Choroid plexus epithelial cell (primary cell): ENCODE results near the gene HEXIM2.
A peak's percentile ranks its signal among the peaks of the same experiment; 100 is the strongest.
"Not testable (repeated sequence)": the region's sequence is repeated elsewhere in the genome, so short reads cannot be mapped to it uniquely, and the experiment has no call there.

Experiments
- DNase-seq: peaks from one replicate; pipeline ENCODE4 v3.0.0-alpha.2; 2010; ENCODE audit warnings: low read depth
- H3K4me3 ChIP-seq: 2 replicates; pipeline ENCODE4 v1.5.1; 2011; ENCODE audit warnings: low read depth, mild to moderate bottlenecking, control low read depth, low read length, moderate library complexity
- TF ChIP-seq, protein P1 (sequence below): conservative IDR thresholded peaks from 2 replicates; pipeline ENCODE4 v1.5.1; 2011; ENCODE audit warnings: low read depth, mild to moderate bottlenecking, control low read depth, inconsistent platforms, low read length, moderate library complexity

Gene HEXIM2

GRCh38 chr17:45123076-45123770, 38.5 kb upstream of the HEXIM2 start:
- H3K4me3 ChIP-seq = no peak overlapping the region
- DNase-seq = no peak
- TF ChIP-seq, protein P1, sequence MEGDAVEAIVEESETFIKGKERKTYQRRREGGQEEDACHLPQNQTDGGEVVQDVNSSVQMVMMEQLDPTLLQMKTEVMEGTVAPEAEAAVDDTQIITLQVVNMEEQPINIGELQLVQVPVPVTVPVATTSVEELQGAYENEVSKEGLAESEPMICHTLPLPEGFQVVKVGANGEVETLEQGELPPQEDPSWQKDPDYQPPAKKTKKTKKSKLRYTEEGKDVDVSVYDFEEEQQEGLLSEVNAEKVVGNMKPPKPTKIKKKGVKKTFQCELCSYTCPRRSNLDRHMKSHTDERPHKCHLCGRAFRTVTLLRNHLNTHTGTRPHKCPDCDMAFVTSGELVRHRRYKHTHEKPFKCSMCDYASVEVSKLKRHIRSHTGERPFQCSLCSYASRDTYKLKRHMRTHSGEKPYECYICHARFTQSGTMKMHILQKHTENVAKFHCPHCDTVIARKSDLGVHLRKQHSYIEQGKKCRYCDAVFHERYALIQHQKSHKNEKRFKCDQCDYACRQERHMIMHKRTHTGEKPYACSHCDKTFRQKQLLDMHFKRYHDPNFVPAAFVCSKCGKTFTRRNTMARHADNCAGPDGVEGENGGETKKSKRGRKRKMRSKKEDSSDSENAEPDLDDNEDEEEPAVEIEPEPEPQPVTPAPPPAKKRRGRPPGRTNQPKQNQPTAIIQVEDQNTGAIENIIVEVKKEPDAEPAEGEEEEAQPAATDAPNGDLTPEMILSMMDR = no peak

DNA sequence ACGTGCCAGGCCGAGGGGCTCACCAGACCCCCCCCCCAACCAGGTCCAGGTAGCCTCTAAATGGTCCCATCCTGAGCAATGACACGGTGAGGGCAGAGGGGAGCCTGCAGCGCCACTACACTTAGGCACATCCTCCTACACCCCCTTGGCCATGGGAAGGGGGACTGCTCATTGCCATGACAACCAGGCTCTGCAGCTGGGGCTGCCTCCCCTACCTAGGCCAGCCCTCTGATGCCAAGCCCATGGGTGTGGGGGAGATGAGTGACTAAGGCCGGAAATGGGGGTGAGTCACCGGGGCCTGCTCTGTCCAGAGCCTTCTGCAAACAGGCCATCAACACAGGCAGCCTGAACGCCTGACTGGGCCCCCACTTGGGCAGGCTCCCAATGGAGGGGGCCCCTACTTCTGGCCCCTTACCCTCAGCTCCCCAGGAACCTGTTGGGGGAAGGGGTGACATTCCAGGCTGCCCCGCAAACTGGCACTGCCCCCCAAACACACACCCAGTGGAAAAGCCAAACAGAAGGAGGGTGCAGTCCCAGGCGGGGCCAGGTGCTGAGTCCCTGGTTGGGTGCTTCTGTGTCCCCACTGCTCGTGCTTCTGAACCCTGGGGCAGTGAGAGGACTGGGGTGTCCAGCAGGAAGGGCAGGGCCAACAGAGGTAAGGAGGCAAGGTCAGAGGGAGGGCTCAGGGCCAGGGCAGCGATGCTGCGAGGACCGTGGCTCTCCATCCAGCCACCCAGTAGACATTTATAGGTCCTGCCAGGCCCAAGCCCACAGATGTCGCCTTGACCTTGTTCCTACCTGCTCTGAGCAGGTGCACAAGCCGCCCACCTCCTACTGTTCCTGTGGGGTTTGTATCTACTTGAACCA, 37.5 kb upstream of the HEXIM2 start:
- DNase-seq = peak; percentile 81
- TF ChIP-seq, protein P1 = no peak
- no peak overlapping the region for H3K4me3 ChIP-seq

DNA sequence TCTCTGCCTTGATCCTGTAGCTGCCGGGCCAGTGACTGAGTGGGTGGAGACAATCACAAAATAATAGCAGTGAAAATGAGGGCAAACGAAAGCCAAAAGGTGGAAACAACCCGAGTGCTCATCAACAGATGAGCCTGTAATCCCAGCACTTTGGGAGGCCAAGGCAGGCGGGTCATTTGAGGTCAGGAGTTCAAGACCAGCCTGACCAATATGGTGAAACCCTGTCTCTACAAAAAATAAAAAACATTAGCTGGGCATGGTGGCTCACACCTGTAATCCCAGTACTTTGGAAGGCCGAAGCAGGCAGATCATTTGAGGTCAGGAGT, 36.9 kb upstream of the HEXIM2 start:
- H3K4me3 ChIP-seq, DNase-seq: not testable (repeated sequence)

DNA sequence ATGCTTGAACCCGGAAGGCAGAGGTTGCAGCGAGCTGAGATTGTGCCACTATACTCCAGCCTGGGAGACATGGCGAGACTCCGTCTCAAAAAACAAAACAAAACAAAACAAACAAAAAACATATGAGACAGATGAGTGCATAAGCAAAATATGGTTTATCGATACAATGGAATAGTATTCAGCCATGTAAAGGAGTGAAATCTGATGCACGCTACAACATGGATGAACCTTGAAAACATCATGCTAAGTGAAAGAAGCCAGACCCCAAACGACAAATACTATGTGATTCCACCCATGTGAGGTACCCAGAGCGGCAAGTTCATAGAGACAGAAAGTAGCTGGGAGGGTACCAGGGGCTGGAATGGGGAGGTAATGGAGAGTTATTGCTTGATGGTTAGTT, 36.2 kb upstream of the HEXIM2 start:
- DNase-seq = no peak
- TF ChIP-seq, protein P1 = no peak
- no peak overlapping the region for H3K4me3 ChIP-seq

DNA sequence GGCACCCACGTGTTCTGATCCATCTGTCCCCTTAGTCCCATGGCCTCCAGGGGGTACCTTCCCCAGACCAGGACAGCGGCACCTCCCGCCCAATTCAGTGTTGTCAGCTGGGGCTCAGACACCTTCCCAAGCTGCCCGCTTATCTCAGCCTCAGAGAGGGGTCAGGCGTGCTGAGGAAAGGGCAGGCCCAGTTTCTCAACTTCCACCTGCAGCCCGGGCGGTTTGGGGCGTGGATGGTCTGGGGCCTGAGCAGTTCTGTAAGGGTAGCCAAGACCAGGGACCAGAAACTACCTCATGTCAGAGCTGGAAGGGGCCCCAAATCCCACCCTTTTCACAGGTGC, 34.5 kb upstream of the HEXIM2 start:
- TF ChIP-seq, protein P1 = no peak
- no peak overlapping the region for H3K4me3 ChIP-seq
- no peak for DNase-seq

DNA sequence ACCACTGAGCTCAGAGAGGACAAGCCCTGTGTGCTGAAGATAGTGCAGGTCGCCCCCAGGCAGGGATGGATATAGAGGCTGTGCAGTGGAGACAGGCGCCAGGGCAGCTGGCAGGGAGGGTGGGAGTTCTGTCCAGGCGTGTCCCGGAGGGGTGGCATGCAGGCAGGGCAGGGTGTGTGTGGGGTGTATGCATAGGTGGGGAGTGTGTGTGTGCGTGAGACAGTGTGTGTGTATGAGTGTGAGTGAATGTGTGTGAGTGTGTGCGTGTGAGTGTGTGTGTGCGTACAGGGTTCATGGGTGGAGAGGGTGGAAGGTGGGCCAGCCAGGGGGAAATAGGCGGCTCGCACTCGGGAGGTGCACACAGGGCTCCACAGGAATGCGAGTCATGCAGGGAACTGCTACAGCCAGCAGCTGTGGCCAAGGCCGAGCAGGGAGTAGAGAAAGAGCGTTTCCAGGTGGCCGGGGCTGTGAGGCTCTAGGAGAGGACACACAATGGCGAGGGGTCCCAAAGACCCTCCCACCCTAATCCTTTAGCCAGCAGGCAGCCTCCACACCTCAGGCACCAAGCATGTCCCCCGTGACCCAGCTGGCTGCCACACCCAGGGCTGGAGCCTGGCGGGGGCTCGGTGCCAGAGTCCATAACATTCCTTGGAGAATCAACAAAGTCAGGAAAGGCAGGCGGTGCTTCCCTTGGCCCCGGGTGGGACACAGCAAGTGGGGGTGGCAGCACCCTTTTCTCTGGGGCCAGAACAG, 34.0 kb upstream of the HEXIM2 start:
- peak; percentile 63 for DNase-seq
- H3K4me3 ChIP-seq = no peak overlapping the region
- TF ChIP-seq, protein P1 = no peak

GRCh38 chr17:45128331-45128730, 33.3 kb upstream of the HEXIM2 start:
- H3K4me3 ChIP-seq = no peak overlapping the region
- TF ChIP-seq, protein P1 = no peak
- DNase-seq = no peak
